HG03025 (cell line): ENCODE results near the gene PAX7.

Source experiments
- ATAC-seq: cut with Tn5 transposase; IDR thresholded peaks from one replicate; pipeline ENCODE4 v1.9.1; 2021; ENCODE audit warnings: mild to moderate bottlenecking, moderate library complexity; ENCODE audit not compliant: unreplicated experiment, low FRiP score

PAX7 gene

DNA sequence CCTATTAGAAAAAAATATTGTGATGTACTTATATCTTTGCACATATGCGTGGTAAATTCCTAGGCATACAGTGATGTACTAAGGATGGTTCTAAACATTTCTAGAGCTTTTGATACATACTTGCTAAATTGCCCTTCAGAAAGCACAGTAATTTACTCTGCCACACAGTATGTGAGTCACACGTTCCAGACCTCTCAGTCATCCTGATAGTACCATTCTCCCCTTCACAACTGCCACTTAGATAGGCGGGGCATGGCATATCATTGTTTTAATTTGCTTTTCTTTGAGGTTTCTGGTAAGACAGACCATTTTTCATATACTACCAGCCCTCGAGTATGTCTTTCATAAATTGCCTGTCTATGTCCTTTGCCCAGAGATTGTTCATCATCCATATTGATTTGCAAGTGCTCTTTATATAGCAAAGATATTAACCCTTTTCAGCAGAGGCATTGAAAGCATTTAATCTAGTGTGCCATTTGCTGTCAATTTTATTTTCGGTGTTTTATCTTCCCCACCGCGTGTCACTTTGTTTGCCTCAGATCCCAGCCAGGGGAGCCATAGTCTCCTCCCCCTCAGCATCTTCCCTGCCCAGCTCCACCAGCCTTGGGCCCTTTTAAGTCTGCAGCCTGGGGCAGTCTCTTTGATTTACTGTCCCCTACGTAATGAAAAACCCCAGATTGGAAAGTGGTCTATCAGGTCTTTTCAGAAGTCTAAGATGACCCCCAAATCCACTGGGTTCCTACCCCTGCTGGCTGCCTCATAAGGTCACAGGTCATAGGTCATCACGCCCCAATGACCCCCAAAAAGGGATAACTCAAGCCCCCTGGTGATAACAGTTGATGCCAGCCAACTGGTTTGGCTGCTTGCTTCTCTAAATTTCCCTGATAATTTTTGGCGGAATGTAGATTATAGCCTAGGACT is 11.8 kb upstream of the PAX7 start:
- no peak for ATAC-seq

DNA sequence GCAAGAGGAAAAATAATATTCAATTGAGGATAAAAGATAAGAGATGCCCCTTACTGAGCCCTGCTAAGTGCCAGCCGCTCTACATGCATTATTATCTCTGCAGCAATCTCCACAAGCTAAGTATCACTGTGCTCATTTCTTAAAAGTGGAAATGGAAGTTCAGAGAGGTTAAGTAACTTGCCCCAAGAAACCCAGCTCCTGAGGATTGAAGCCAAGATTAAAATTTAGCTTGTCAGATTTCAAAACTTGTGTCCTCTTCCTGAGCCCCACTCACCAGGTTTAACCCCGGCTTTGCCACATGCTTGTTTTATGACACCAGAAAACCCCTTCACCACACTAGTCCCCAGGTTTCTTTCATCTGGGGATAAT is 11.2 kb upstream of the PAX7 start:
- ATAC-seq: no peak

DNA sequence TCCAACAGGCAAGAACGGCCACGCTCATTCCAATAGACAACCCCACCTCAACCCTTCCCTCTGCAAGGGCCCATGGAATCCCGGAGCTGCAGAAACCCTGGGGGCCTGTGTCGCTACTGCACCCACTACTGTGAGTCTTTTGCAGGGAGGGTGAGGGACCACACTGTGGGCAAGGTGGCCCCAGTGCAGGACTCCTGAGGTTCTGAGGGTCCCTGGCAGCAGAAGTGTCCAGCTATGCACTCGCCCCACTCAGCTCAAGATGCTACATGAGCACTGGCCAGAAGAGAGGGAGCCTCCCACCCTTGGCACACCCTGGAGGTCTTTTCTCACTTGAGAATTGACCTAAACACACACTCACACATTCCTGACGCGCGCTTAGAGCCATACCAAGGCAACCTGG is 2.1 kb upstream of the PAX7 start:
- no peak for ATAC-seq

DNA sequence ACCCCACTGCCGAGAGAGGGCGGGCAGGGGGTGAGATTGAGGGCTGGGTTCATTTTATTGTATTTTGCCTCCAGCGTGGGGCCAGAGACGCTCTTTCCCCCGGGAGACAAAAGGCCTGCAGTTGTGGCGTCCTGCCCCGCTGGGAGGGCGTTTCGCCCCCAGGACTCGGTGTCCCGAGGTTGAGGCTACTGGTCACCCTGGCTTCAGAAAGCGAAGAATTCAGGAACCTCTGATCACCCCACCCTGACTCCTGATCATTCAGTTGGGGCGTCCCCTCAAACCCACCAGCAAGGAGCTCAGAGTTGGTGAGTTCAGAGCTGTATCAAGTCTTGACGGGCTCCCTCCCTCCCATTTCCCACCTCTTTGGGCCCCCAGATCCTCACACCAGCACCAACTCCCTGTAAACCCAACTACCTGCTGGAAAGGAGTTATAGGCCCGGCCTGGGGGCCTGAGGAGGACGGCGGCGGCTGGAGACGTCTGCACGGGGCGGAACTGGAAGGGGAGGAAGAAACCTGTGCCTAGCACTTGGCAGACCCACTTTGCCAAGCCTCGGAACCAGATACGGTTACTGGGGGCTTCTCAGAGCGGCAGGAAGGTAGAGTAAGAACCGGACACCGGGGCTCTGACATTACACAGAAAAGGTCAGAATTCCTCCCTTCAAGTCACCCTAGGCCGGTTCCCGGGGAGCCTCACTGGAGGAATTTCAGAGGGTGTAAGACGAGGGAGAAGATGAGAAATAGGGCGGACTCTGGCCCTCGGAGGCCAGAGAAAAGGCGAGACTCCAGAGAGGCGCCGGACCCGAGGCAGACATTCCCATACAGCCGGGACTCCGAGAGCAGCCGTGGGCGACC is 761 bp upstream of the PAX7 start:
- no peak for ATAC-seq

DNA sequence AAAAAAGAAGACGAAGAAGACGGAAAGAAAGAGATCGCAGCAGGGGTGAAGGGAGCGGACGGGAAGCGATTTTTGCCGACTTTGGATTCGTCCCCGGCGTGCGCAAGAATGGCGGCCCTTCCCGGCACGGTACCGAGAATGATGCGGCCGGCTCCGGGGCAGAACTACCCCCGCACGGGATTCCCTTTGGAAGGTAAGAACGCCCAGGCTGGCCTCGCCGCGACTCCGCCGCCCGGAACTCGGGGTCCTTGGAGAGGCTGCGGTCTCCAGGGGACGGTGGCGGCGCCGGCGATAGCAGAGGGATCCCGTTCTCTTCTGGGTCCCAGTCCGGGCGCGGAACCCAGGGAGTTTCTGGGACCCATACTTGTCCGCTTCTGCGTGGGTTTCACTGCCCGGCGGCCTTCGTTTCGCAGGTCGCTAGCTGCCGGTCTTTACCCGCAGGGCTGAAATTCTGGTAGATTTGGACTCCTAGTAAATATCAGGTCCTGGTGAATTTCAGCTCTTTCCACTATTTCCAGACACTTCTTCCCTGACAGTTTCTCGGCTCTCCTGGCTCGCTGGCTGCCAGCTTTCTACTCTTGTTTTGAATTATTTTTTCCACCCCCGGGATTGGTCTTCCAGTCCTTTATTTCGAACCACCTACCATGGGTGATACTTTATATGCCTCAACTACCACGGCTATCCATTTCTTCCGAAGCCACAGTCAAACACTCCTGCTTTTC is 1.0 kb downstream of the PAX7 start:
- ATAC-seq: no peak

DNA sequence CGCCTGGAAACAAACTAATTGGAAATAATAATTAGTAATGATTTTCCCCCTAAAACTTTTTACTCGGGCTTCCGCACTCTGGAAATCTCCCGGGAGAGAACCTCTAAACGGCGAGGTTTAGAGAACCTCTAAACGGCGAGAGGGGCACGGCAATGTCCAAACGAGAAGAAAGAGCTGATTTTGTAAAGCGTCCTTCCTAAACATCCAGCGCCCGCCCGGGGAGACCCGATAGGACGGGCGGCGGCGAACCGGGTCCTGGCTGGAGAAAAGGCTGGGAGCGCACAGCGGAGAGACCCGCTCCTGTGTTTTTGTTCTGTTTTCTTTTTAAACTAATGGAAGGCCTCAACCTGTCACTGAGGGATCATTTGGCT is 1.6 kb downstream of the PAX7 start:
- ATAC-seq: no peak

DNA sequence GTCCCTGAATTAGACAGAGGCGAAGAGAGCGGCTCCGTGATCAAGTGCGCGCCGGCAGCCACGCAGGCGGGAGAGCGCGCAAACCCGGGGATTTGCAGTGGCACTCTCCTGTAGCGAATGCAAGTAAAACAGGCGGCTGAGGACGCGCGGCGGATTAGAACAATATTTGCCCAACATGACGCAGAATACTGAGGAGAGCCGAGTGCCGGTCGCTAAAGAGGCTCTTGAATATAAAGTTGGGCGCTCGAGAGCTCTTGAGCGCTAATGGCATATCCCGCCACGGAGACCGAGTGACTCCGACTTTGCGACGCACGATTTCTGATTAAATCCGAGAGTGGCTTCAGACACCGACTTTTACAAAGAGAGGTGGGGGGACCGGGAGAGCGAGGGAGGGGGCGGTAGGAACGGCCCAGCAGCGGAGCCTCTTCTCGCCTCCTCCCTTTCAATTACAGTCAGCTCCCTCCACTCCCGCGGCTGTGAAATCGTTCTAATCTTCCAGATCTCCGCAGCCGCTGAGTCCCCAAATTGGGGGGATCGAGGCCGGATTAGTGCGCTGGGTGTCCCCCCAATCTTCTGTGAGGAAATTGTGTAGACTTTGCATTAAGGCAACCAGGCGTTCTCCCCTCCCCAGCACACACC is 2.3 kb downstream of the PAX7 start:
- ATAC-seq: no peak

DNA sequence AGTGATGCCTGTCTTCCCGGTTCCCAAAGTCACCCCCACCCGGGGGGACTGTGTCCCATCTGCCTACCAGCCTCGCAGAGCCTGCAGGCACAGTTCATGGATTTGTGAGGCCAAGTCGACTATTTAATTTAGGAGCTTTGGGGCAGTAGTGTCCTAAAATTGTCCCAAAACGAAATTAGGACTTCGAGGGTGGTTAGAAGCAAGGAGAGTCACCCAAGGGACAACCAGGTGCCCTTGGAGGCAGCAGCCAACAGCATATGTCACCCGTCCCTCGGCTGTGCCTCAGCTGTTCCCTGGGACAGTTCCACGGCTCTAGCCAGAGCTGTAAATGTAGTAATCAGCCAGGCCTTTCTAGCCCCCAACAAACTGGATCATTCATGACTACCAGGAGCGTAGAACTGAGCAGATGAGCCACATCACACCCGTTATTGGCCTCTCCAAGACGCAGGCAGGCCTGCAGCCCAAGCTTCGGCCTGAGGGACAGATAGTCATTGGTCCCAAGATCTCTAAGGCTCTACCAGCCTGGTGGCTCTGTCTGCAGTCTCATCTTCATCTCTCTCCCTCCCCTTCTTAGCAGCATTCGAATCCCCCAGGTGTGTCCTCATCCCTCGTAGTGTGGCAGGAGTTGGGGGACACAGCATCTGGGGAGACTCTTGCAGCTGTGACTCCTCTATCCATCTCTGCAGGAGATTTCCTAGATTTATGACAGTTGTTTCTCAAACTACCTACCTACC is 2.9 kb downstream of the PAX7 start:
- ATAC-seq: no peak

DNA sequence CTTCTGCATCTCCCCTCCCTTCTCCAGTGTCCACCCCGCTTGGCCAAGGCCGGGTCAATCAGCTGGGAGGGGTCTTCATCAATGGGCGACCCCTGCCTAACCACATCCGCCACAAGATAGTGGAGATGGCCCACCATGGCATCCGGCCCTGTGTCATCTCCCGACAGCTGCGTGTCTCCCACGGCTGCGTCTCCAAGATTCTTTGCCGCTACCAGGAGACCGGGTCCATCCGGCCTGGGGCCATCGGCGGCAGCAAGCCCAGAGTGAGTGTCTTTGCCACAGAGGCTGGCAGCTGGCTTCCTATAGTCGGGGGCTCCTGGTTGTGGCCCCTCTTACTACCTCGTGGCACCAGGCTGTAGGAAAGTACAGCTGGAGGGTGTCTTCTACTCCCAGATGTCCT is 3.6 kb downstream of the PAX7 start:
- no peak for ATAC-seq

DNA sequence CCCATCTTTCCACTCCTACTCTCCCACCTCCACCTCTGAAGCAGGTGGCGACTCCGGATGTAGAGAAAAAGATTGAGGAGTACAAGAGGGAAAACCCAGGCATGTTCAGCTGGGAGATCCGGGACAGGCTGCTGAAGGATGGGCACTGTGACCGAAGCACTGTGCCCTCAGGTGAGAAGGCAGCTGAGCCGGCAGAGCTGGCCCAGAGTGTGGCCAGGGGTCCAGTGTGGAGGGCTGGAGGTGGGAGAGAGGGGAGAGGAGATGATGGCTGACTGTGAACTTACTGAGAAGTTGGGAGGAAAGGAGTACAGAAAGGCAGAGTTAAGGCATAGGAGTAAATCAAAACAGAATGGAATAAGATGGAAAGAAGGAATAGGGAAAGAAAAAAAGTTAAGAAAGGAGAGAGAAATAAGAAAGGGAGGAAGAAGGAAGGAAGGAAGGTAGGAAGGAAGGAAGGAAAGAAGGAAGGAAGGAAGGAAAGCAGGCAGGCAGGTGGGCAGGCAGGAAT is 4.5 kb downstream of the PAX7 start:
- ATAC-seq: no peak

DNA sequence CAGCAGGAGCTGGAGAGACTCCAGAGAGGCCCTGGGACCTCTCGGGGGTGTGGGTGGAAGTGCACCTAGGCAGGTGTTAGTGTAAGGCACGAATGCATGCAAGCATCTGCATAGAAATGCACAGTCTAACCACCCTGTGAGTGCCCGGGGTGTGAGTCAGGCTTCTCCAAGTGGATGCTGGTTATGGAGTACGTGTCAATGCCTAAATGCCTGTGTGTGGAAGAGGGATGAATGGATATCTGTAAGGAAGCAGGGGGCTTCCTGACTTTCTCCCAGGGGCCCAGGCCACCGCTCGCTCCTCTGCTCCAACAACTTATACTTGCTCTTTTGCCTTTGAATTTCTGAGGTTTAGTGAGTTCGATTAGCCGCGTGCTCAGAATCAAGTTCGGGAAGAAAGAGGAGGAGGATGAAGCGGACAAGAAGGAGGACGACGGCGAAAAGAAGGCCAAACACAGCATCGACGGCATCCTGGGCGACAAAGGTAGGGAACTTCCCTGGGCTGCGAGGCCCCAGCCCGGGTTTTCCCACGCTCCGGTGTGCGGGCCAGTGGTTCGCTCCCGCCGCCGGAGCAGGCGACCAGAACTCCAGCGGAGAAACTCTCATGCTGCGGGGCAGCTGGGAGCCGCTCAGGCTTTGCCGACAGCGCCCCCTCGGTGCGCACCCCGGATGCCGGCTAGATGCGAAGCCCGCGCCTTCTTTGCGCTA is 5.4 kb downstream of the PAX7 start:
- ATAC-seq: no peak

DNA sequence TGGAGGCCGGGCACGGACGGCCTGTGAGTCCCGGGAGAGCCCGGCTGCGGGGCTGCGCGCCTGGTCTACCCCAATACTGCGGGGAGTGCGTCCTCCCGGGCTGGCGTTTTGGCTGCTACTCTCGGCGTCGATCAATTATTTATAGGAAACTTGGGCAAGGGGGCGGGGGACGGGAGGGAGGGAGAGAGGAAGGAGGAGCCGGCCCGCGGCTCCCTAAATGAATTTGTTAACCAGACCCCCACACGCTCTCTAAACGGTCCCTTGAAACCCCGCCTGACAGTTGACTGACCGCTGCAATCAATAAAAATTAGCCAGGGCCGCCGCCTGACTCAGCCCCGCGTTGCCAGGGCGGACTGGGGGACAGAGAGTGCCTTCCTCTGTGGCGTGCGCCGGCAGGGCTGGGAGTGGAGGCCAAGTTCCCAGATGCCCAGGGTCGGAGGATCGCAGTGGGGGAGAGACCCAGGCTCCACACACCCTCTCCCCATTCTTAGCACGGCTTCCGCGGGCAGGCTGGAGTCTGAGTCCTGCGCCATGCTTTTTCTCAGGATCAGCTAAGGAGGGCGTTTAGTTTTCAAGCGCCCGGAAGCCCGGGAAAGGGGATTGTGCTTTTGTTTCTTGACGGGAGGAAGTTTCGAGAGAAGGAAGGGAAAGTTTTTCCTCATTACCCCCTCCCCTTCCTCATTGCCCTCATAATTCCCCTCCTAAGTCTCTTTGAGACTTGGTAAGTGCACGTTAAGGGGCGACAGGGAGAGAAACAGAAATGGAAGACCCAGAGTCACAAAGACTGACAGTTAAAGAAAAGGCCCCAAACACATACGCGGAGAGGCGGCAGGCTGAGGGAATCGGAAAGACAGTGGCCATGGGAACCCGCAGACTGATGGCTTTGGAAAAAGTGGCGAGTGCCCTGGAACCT is 6.2 kb downstream of the PAX7 start:
- no peak for ATAC-seq

DNA sequence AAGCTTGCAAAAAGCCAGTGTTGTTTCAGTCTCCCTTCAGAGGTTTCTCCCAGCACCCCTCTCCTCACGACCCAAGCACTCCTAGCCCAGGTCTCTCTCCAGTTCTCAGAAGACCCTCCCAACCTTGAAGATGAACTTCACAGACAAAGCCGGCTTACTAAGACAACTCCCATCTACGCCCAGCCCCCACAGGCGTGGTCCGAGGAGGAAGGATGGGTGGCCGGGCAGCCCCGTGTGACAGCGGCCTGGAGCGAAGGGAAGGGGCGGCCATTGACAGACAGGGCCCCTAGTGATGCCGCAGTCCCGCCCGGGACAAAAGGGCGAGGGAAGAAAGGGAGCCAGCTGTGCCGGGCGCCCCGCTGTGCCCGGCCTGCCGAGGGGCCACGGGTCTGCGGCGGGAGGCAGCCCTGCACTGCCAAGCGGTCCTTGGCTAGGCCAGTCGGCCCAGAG is 6.9 kb downstream of the PAX7 start:
- no peak for ATAC-seq

DNA sequence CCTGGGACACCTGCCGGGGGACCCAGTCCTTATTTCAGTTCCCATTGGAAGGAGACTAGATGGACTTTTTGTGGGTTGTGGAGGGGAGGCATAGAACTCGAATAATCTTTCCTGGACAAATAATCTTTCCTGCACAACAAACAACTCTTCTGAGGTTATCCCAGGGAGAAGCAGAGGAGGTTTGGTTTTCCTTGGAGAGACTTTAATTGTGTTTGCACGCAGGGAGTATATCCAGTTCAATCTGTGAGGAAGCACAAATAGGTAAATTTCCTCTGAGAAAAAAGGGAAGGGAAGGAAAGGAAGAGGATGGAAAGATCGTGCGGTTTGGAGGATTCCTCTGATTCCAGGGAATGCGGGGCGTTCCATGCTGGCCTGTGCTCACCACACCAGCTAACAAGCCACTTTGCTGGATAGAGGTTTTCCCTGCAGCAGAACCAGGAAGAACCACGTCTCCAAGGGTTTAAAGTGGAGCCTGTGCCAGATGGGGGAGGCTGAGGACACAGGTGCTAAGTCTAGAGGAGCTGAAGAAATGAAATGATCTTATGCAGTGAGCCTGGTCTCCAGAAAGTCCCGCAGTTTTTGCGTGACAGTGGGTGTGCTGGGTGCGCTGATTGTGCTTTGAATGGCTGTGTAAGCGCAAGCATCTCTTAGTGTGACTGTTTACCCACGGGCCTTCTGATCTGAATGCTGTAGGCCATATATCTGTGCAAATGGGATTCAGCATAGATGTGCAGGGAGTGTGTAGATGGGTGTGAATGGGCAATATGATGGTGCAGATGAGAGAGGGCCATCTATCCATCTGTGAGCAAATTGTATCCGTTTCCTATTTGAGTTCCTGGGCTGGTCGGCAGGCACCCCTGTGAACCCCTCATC is 7.6 kb downstream of the PAX7 start:
- ATAC-seq: no peak

DNA sequence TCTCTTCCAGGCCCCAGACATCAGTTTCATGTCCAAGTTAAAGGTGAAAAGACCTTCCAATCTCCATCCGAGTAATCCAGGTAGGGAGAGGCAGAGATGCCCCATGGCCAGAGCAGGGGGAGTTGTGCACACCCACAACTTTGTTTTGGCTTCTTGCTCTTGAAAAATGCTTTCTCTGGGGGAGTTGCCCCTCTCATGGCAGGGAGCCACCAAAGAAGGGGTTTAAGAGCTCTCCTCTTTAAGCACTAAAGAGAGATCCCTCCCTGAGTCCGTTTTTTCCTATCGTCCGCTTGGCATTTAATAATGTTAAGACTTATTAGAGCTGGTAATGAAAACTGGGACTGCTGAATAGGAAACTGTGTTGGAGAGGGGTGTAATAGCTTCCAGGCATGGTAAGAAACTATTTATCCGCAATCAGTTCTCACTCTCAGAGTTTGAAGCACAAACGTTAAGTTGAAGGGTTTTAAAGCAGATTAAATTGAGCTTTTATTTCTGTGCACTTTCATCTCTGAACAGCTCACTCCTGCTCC is 8.3 kb downstream of the PAX7 start:
- no peak for ATAC-seq

DNA sequence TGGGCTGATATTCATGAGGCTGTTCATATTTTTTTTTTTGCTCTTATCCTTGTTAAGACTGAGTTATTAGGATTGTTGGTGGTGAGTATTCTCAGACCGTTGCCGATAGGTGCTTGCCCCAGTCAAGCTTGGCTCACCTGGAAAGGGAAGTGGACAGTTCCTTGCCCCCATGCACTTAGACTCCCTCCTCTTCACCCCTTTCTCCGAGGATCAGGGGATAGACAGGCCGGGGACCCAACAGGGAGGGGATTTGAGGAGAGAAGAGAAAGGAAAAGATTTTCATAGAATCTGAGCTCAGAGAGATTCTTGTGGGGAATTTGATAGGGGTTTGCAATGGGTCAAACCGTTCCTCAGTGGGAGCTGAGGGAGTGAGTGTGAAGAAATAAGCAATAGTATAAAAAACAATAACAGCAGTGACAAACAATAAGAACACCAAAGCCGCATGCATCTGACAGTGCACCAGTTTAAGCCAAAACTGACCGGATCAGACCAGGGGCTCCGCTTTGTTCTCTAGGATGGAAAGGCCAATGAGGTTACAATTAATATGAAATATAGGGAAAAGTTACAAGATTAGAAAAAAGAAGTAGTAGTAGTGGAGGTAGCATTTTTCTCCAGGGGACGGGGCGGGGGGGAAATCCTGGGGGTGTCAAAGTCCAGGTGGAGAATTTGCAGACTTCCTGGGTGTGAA is 8.9 kb downstream of the PAX7 start:
- no peak for ATAC-seq
